Measurements from ENCODE around the gene B4GALT4.

The B4GALT4 gene

GRCh38 chr3:119187266-119187665 lies 53.4 kb downstream of the B4GALT4 start:
- no peaks in the 10 kb centered on the region for H3K4me1 ChIP-seq (ENCODE audit: low read length)
- TF ChIP-seq CTCF (IDR thresholded peaks at IDR 0.05; ENCODE audit: low read length) (no peak), EZH2 (optimal IDR thresholded peaks at IDR 0.05; ENCODE audit: low read depth, low read length) (no peak), EZH2phosphoT487 (IDR thresholded peaks at IDR 0.05; ENCODE audit: low read length) (no peak)
- H3K36me3 ChIP-seq (replicated peaks; ENCODE audit: insufficient read depth, low read length), result no peaks in the 10 kb centered on the region
- no peaks in the 10 kb centered on the region for H3F3A ChIP-seq (ENCODE audit: insufficient read depth, low read length)
- no peak overlapping the region for H2AFZ ChIP-seq (ENCODE audit: low read length)
- no peaks in the 10 kb centered on the region for H3K9me3 ChIP-seq (replicated peaks; ENCODE audit: insufficient read depth, low read length)
- H3K4me3 ChIP-seq (ENCODE audit: low read length), result no peak overlapping the region
- H3K79me2 ChIP-seq (ENCODE audit: low read length), result no peaks in the 10 kb centered on the region
- H3K9me2 ChIP-seq (replicated peaks; ENCODE audit: insufficient read depth, low read length), result no peaks in the 10 kb centered on the region
- H3K4me2 ChIP-seq (ENCODE audit: low read depth, low read length), result no peak overlapping the region
- no peaks in the 10 kb centered on the region for H3K27me3 ChIP-seq (replicated peaks; ENCODE audit: insufficient read depth, low read length)
- DNase-seq, result no peak
- no peak overlapping the region for H3K27ac ChIP-seq (ENCODE audit: low read length)
- H4K20me1 ChIP-seq (ENCODE audit: insufficient read depth, low read length), result no peaks in the 10 kb centered on the region
- H3K9ac ChIP-seq (ENCODE audit: low read length), result no peak overlapping the region

- DNase-seq, result no peak
- H3K27ac ChIP-seq (ENCODE audit: low read length), result no peak overlapping the region
- H3K9me2 ChIP-seq (replicated peaks; ENCODE audit: insufficient read depth, low read length), result no peaks in the 10 kb centered on the region
- no peaks in the 10 kb centered on the region for H3K79me2 ChIP-seq (ENCODE audit: low read length)
- H3K4me1 ChIP-seq (ENCODE audit: low read length), result no peaks in the 10 kb centered on the region
- H3K27me3 ChIP-seq (replicated peaks; ENCODE audit: insufficient read depth, low read length), result no peaks in the 10 kb centered on the region
- no peaks in the 10 kb centered on the region for H3K9me3 ChIP-seq (replicated peaks; ENCODE audit: insufficient read depth, low read length)
- H4K20me1 ChIP-seq (ENCODE audit: insufficient read depth, low read length), result no peaks in the 10 kb centered on the region
- no peaks in the 10 kb centered on the region for H3F3A ChIP-seq (ENCODE audit: insufficient read depth, low read length)
- no peak overlapping the region for H3K9ac ChIP-seq (ENCODE audit: low read length)
- TF ChIP-seq CTCF (IDR thresholded peaks at IDR 0.05; ENCODE audit: low read length), result no peak
- TF ChIP-seq EZH2phosphoT487 (IDR thresholded peaks at IDR 0.05; ENCODE audit: low read length), result no peak
- TF ChIP-seq EZH2 (optimal IDR thresholded peaks at IDR 0.05; ENCODE audit: low read depth, low read length), result no peak
- no peak overlapping the region for H3K4me2 ChIP-seq (ENCODE audit: low read depth, low read length)
- no peak overlapping the region for H3K4me3 ChIP-seq (ENCODE audit: low read length)
- no peaks in the 10 kb centered on the region for H3K36me3 ChIP-seq (replicated peaks; ENCODE audit: insufficient read depth, low read length)
- H2AFZ ChIP-seq (ENCODE audit: low read length), result no peak overlapping the region
Measured at GRCh38 chr3:119184796-119185570, 55.7 kb downstream of the B4GALT4 start.

GRCh38 chr3:119184111-119184510 lies 56.6 kb downstream of the B4GALT4 start:
- Histone ChIP-seq H3F3A (ENCODE audit: insufficient read depth, low read length) (no peaks in the 10 kb centered on the region), H2AFZ (ENCODE audit: low read length) (no peak overlapping the region), H3K27me3 (replicated peaks; ENCODE audit: insufficient read depth, low read length) (no peaks in the 10 kb centered on the region)

More at GRCh38 chr3:119184111-119184510, 56.6 kb downstream of the B4GALT4 start:
- Histone ChIP-seq H4K20me1 (ENCODE audit: insufficient read depth, low read length) (no peaks in the 10 kb centered on the region), H3K79me2 (ENCODE audit: low read length) (no peaks in the 10 kb centered on the region), H3K4me3 (ENCODE audit: low read length) (no peak overlapping the region), H3K36me3 (replicated peaks; ENCODE audit: insufficient read depth, low read length) (no peaks in the 10 kb centered on the region), H3K4me1 (ENCODE audit: low read length) (no peaks in the 10 kb centered on the region), H3K4me2 (ENCODE audit: low read depth, low read length) (no peak overlapping the region), H3K9ac (ENCODE audit: low read length) (no peak overlapping the region), H3K9me3 (replicated peaks; ENCODE audit: insufficient read depth, low read length) (no peaks in the 10 kb centered on the region), H3K9me2 (replicated peaks; ENCODE audit: insufficient read depth, low read length) (no peaks in the 10 kb centered on the region), H3K27ac (ENCODE audit: low read length) (no peak overlapping the region)
- TF ChIP-seq EZH2phosphoT487 (IDR thresholded peaks at IDR 0.05; ENCODE audit: low read length), result no peak
- no peak for TF ChIP-seq EZH2 (optimal IDR thresholded peaks at IDR 0.05; ENCODE audit: low read depth, low read length)
- no peak for TF ChIP-seq CTCF (IDR thresholded peaks at IDR 0.05; ENCODE audit: low read length)
- DNase-seq, result no peak
